ENCODE measurements around the gene NEK1.

GRCh38 chr4:169622566-169622965 is 10.2 kb upstream of the NEK1 start:
- TF ChIP-seq CTCF (IDR thresholded peaks at IDR 0.05; ENCODE audit: insufficient read depth, low read length, poor library complexity, severe bottlenecking) = no peak
- TF ChIP-seq EZH2phosphoT487 (conservative IDR thresholded peaks at IDR 0.05; ENCODE audit: low read length) = no peak
